Smooth muscle cell of bladder (primary cell): Measurements from ENCODE around the gene PKD2. TPM values are rescaled to one million over a fixed set of nuclear protein-coding genes. Genes with fewer than 3 reads are reported as not detected.

ENCODE experiments used
- total RNA-seq: library from RNA; depleted of rRNA; stranded (reverse); fragments of >200 nt; gene quantifications from 2 replicates; pipeline ENCODE4 v1.2.3, GENCODE V29; 2014

The PKD2 gene
- total RNA-seq: 73.5 and 108 TPM in 2 replicates

DNA sequence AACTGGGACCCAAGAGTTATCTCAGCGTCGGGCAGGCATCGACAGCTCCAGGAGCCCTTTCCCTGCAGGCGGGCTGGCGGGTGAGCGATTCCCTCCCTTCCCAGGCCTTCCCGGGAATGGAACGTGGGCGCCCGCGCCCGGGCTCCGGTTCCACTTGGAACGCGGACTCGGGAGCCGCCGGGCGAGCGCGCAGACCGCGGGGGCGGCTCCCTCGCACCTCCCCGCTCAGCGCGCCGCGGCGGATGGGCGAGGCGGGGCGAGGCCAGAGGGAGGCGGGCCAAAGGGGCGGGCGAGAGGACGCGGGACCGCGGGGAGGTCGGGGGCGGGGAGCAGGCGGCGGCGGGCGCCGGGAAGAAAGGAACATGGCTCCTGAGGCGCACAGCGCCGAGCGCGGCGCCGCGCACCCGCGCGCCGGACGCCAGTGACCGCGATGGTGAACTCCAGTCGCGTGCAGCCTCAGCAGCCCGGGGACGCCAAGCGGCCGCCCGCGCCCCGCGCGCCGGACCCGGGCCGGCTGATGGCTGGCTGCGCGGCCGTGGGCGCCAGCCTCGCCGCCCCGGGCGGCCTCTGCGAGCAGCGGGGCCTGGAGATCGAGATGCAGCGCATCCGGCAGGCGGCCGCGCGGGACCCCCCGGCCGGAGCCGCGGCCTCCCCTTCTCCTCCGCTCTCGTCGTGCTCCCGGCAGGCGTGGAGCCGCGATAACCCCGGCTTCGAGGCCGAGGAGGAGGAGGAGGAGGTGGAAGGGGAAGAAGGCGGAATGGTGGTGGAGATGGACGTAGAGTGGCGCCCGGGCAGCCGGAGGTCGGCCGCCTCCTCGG, at the start of gene PKD2:
TSS of gene PKD2 (plus strand) at position 332 of the 818 bp plus-strand sequence. CDS start at position 431, 99 bp downstream.

DNA sequence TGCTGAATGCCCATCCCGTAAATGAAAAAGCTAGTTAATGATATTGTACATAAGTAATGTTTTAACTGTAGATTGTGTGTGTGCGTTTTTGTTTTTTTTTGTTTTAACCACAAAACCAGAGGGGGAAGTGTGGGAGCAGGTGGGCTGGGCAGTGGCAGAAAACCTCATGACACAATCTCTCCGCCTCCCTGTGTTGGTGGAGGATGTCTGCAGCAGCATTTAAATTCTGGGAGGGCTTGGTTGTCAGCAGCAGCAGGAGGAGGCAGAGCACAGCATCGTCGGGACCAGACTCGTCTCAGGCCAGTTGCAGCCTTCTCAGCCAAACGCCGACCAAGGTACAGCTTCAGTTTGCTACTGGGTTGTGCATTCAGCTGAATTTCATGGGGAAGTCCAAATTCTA, 32.0 kb upstream of the PKD2 start, which contains the start of gene SPP1:
TSS of gene SPP1 (plus strand) at position 249 of the 400 bp plus-strand sequence. CDS start 1,182 bp downstream, outside the sequence.

Other genes with a start within 250 kb of the PKD2 start
- not detected in 2 replicates for gene IBSP, start 208.1 kb upstream of the PKD2 start, total RNA-seq
- gene MEPE, start 174.7 kb upstream of the PKD2 start, total RNA-seq: not detected in 2 replicates
- 0.43 and 1.3 TPM in 2 replicates for gene SPP1, start 31.9 kb upstream of the PKD2 start, total RNA-seq
- 1.00 and 1.1 TPM in 2 replicates for gene ABCG2, start 151.0 kb downstream of the PKD2 start, total RNA-seq